ENCODE data around the gene CRIP2.

CRIP2 gene

GRCh38 chr14:105477660-105478397, 3.2 kb downstream of the CRIP2 start:
- no peak for DNase-seq

DNA sequence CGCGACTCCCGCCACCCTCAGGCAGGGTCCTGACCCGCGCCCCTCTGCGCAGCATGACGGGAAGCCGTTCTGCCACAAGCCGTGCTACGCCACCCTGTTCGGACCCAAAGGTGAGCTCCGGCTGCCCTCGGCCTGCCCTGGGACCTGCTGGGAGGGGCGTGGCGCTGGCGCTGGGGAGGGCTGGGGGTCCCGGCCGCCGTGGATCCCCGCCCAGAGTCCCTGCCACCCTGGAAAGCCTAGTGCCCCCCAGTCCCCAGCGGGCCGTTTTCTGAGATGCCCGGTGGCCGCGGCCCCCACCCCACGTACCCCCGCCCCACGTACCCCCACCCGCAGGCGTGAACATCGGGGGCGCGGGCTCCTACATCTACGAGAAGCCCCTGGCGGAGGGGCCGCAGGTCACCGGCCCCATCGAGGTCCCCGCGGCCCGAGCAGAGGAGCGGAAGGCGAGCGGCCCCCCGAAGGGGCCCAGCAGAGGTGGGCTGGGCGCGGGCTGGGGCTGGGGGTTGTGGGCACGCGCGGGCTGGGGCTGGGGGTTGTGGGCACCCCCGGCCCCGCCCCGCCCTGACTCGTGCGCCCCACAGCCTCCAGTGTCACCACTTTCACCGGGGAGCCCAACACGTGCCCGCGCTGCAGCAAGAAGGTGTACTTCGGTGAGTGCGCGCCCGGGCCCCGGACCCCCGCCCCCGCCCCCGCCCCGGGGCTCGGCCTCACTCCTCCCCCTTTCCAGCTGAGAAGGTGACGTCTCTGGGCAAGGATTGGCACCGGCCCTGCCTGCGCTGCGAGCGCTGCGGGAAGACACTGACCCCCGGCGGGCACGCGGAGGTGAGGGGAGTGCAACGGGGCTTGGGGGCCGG, 4.0 kb downstream of the CRIP2 start:
- no peak for DNase-seq

- no peak for DNase-seq
Observed at GRCh38 chr14:105479431-105480158, 5.0 kb downstream of the CRIP2 start.

DNA sequence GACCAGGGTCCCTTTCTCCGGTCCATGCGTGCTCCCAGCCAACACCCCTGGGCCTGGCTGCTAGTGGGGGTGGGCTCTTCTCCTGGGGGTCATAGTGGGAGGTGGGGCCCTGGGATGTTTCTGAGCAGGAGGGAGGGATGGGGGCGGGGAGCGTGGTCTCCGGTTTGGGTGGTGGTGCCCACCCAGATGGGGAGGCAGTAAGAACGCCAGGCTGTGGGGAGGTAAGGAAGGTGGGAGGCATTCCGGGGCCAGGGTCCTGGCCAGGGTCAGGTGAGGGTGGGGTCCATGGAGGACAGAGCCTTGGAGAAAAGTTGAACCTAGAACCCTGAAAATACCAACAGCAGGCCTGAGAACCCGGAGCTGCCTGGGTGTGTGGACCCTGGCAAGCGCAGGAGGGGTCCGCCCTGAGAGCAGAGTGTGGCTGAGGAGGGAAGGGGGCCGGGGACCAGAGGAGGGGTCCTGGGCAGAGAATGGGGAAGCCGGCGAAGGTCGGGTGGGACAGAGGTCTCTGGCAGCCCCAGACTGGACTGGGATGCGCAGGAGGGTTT, 5.7 kb downstream of the CRIP2 start:
- no peak for DNase-seq

GRCh38 chr14:105480807-105481801, 6.5 kb downstream of the CRIP2 start:
- peak; percentile 98 for DNase-seq

DNA sequence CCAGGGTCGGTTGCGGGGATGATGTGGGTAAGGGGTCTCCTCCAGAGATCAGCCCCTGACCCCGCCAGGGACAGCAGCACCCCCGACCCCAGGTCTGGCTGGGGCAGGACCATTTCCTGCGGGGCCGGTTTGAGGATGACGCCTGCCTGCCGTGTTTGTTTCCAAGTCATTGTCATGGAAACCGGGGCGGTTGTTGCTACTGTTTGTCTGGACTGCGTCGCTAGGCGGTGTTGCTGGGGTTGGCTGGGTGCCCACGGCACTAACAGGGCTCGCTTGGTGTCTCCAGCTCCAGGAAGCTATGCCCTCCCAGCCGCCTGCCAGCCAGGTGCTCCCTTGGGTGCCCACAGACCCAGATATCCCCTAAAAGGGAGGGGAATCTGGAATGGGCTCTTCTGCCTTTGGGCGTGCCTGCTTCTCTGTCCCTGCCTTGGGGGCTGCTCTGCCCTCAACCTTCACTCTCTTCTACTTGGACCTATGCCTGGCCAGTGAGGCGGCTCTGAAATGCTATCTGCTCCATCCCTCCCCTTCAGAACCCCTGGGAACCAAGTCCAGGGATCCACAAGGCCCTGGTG, 7.4 kb downstream of the CRIP2 start:
- DNase-seq: peak; percentile 91

DNA sequence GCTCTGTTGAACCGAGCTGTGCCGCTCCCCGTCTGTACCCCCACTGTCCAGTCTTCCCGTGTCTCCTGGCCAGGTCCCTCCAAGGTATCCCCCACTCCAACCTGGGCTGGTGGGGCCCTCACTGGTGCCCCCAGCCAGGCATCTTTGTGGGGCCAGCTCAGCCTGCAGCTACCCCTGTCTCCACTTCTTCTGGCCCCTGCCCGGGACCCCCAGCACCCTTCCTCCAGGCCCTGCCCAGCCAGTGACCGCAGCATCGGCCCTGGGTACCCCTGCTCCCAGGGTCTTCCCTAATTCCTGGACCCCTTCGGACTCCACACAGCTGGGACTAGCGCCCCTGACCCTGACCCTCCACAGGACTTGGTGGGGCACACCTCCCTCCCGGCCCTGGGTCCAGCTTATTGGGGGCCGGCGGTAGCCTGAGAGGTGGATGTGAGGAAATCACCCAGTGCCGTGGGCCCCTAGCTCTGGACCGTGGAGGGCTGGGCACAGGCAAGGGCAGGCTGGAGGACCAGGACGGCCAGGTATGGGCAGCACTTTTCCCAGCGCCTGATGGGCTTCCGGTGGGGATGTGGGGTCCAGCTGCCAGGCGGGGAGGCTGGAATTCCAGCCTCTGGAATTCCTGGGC, 8.0 kb downstream of the CRIP2 start:
- DNase-seq: no peak

DNA sequence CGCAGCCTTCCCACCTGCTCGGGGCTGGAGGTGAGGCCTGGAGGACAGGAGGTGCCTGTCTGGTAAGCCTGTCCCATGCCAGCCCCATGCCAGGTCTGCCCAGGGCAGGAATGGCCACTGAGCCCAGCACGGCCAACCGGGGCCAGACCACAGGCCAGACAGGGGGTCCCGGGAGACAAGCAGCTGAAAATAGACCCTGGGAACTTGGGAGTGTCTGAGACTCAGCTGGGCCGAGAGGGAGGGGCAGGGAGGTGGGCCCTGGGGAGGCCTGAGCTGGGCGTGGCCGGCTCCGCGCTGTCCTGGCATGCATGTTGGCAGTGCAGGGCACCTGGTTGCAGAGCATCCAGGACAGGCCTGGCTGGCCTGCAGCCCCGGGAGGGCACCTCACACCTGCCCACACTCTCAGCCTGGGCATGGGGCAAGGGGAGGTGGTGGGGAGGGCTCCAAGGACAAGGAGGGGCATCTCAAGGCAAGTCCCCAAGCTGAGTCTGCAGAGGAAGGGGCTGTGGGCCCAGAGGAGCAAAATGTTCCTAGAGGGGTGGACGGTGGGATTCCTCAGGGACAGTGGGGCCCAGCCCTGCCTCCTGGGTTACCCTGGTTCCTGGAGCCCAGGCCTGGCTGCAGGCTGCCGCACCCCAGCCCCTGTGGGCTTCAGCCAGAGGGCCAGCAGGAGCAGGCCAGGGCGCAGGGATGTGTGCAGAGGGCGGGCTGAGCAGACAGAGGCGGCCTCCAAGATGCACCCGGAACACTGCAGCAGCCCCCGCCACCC, 8.9 kb downstream of the CRIP2 start:
- no peak for DNase-seq

GRCh38 chr14:105484069-105484996, 9.7 kb downstream of the CRIP2 start:
- peak; percentile 70 for DNase-seq

- no peak for DNase-seq
Observed at GRCh38 chr14:105484997-105485393, 10.4 kb downstream of the CRIP2 start.

DNA sequence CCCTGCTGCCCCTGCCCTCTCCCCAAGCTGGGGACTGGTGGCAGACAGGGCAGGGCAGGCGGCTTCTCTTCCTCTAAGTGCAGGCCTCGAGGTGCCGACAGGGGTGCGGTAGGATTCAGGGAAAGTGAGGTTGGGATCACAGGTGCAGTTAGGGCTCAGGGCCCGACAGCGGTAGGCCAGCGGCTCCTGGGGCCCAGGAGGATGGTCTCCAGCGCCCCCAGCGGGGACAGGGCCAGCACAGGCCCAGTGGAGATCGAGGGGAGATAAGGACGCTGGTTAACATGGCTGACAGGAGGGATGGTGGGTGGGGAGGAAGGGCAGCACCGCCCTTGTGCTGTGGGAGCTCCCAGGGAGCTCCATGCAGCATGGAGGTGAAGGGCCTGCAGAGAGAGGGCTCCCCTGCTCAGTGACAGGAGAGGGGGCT, 11.1 kb downstream of the CRIP2 start:
- DNase-seq: no peak

- no peak for DNase-seq
Observed at GRCh38 chr14:105486163-105486973, 11.7 kb downstream of the CRIP2 start, which contains the start of gene CRIP1. Gene CRIP1 (plus strand): TSS chr14:105486886. CDS start chr14:105487260, 374 bp downstream.

DNA sequence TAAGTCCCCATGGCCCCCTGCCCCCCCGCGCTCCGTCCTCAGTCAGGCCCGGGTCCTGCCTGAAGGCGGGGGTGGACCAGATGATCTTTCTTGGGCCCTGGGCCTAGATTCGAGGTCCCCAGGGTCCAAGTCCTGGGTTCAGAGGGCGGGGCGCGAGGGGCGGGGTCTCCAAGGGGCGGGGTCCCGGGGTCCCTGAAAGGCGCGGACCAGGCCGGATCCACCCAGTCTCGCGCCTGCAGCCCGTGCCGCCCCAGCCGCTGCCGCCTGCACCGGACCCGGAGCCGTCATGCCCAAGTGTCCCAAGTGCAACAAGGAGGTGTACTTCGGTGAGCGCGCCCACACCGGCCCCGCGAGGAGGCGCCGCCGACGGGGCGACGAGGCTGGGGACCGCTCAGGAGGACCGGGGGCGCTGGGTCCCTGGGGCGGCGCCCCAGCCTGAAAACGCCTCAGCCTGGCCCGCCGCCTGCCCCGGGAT, 12.4 kb downstream of the CRIP2 start:
- DNase-seq: peak; percentile 75

DNA sequence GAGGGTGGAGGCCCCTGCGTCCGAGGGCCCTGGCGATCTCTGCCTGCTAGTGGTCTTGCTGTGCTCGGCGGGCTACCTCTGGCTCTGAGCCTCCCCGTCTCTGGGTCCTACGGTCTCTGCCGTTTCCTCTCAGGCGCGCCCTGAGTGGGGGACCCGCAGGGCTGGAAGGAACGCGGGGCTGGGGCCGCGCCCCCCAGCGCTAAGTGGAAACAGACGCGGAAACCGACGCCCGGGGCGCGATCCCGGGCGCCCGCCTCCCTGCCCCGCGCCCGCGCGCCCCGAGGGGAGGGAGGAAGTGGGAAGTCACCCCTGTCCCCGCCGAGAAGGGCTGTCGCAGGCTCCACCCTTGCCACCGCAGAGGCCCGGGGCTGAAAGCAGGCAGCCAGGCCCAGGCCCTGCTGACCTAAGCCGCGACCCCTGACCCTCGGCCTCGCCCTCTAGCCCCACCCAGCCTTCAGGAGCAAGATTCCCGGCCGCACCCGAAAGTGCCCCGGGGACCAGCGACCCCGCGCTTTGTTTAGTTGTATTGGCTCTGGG, 12.9 kb downstream of the CRIP2 start:
- peak; percentile 83 for DNase-seq

- peak; percentile 75 for DNase-seq
Observed at GRCh38 chr14:105487986-105488777, 13.6 kb downstream of the CRIP2 start.

DNA sequence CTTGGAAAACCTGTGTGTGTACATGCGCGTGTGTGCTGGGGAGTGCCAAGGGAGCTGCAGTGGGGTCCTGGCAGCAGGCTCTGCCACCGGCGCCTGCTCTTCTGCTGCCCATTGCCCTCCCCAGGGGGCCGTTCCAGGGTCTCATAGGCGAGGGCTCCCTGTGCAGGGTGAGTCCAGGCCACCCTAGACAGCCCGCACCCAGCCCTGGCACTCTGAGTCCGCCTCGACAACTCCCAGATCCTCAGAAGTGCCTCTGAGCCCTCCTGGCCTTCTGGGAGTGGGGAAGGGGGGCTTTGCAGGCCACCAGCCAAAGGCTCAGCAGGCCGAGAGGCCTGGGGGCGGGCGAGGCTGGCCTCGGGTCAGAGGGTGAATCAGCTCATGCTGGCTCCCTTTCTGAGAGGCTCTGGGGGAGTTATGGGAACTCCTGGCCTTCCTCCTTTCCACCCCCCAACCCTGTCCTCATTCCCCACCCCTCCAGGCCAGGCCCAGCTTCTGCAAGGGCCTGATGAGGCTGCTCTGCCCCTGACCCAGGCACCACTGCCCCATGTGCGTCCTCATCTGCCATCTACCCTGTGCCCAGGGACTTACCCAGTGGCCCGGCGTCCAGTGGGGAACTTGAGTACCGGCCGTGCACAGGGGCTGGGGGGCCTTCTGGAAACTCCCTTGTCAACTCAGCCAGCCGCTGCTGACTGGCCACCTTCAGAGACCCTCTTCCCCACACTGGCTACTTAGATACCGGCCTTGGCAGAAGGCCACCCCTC, 14.3 kb downstream of the CRIP2 start:
- DNase-seq: no peak

Measured in activated CD8-positive, alpha-beta memory T cell treated with anti-CD3 and anti-CD28 coated beads for 24 hours (primary cell).